GM18909 (cell line): ENCODE measurements around the gene ADAM8.
"Not testable (repeated sequence)": the region's sequence is repeated elsewhere in the genome, so short reads cannot be mapped to it uniquely, and the experiment has no call there.

Source experiments
- ATAC-seq: cut with Tn5 transposase; IDR thresholded peaks from one replicate; pipeline ENCODE4 v1.9.1; 2021; ENCODE audit warnings: mild to moderate bottlenecking; ENCODE audit not compliant: unreplicated experiment, poor library complexity

The ADAM8 gene

GRCh38 chr10:133270773-133271297 lies 5.8 kb downstream of the ADAM8 start:
- no peak for ATAC-seq

- ATAC-seq, result no peak
Observed at GRCh38 chr10:133270204-133270603, 6.5 kb downstream of the ADAM8 start.

GRCh38 chr10:133269367-133269766 lies 7.3 kb downstream of the ADAM8 start:
- no peak for ATAC-seq

GRCh38 chr10:133268532-133268931 lies 8.1 kb downstream of the ADAM8 start:
- ATAC-seq, result no peak

- no peak for ATAC-seq
Observed at GRCh38 chr10:133267829-133268228, 8.8 kb downstream of the ADAM8 start.

GRCh38 chr10:133267293-133267692 lies 9.4 kb downstream of the ADAM8 start:
- no peak for ATAC-seq

GRCh38 chr10:133266056-133266795 lies 10.4 kb downstream of the ADAM8 start:
- no peak for ATAC-seq

GRCh38 chr10:133265052-133265451 lies 11.6 kb downstream of the ADAM8 start:
- not testable (repeated sequence) for ATAC-seq

GRCh38 chr10:133264461-133264860 lies 12.2 kb downstream of the ADAM8 start:
- ATAC-seq, result no peak

- ATAC-seq, result no peak
Observed at GRCh38 chr10:133263674-133264073, 13.0 kb downstream of the ADAM8 start.

GRCh38 chr10:133262696-133263095 lies 14.0 kb downstream of the ADAM8 start:
- no peak for ATAC-seq

- peak; percentile 53 for ATAC-seq
Observed at GRCh38 chr10:133261726-133262325, 14.8 kb downstream of the ADAM8 start.

GRCh38 chr10:133260895-133261725 lies 15.6 kb downstream of the ADAM8 start:
- ATAC-seq, result peak; percentile 42

GRCh38 chr10:133259602-133259989 lies 17.1 kb downstream of the ADAM8 start:
- ATAC-seq, result no peak

GRCh38 chr10:133258818-133259601 lies 17.7 kb downstream of the ADAM8 start:
- ATAC-seq, result no peak

GRCh38 chr10:133258066-133258817 lies 18.4 kb downstream of the ADAM8 start:
- no peak for ATAC-seq

GRCh38 chr10:133257489-133258065 lies 19.1 kb downstream of the ADAM8 start:
- no peak for ATAC-seq

- no peak for ATAC-seq
Observed at GRCh38 chr10:133255323-133255722, 21.3 kb downstream of the ADAM8 start.
